Endodermal cell (in vitro differentiated cells): ENCODE results near the gene SULT1C4. TPM values are rescaled to one million over a fixed set of nuclear protein-coding genes. Genes with fewer than 3 reads are reported as not detected.
A peak's percentile ranks its signal among the peaks of the same experiment; 100 is the strongest.

Experiments
- DNase-seq: peaks from one replicate; pipeline ENCODE4 v3.0.0-alpha.2; 2017
- H3K27ac ChIP-seq: 2 replicates; pipeline ENCODE4 v1.5.1; 2013; ENCODE audit warnings: mild to moderate bottlenecking, low read depth, low read length, moderate library complexity
- H3K27me3 ChIP-seq: 2 replicates; pipeline ENCODE4 v1.6.1; 2013; ENCODE audit warnings: mild to moderate bottlenecking, low read length, moderate library complexity; ENCODE audit not compliant: insufficient read depth, control insufficient read depth, poor library complexity, severe bottlenecking
- H3K36me3 ChIP-seq: 2 replicates; pipeline ENCODE4 v1.7.0; 2013; ENCODE audit warnings: mild to moderate bottlenecking, low read length, moderate library complexity; ENCODE audit not compliant: control insufficient read depth, insufficient read depth
- H3K4me1 ChIP-seq: one replicate; pipeline ENCODE4 v1.7.0; 2013; ENCODE audit warnings: low read length; ENCODE audit not compliant: control insufficient read depth, insufficient read depth
- H3K4me3 ChIP-seq: 2 replicates; pipeline ENCODE4 v1.5.1; 2013; ENCODE audit warnings: mild to moderate bottlenecking, low read length, moderate library complexity
- H3K9ac ChIP-seq: 2 replicates; pipeline ENCODE4 v1.6.1; 2013; ENCODE audit warnings: mild to moderate bottlenecking, low read length, moderate library complexity; ENCODE audit not compliant: poor library complexity, severe bottlenecking; ENCODE audit errors: extremely low read depth
- H3K9me3 ChIP-seq: 2 replicates; pipeline ENCODE4 v1.6.1; 2013; ENCODE audit warnings: mild to moderate bottlenecking, low read length, moderate library complexity; ENCODE audit not compliant: control insufficient read depth
- H3K27ac Mint-ChIP-seq: 2 replicates; pipeline ENCODE4 v1.8.0; 2020; ENCODE audit warnings: mixed read lengths
- H3K27me3 Mint-ChIP-seq: 2 replicates; pipeline ENCODE4 v1.8.0; 2021; ENCODE audit warnings: mild to moderate bottlenecking, mixed read lengths; ENCODE audit not compliant: insufficient read depth
- H3K36me3 Mint-ChIP-seq: 2 replicates; pipeline ENCODE4 v1.8.0; 2020; ENCODE audit warnings: low read depth, mixed read lengths
- H3K4me1 Mint-ChIP-seq: 2 replicates; pipeline ENCODE4 v1.8.0; 2020; ENCODE audit warnings: mixed read lengths
- H3K4me3 Mint-ChIP-seq: 2 replicates; pipeline ENCODE4 v1.8.0; 2020; ENCODE audit warnings: mild to moderate bottlenecking, moderate library complexity, mixed read lengths
- H3K9me3 Mint-ChIP-seq: 2 replicates; pipeline ENCODE4 v1.8.0; 2020; ENCODE audit warnings: mild to moderate bottlenecking, mixed read lengths
- CTCF ChIP-seq: fragments of 200-600 bp; sonication (generic); conservative IDR thresholded peaks from 2 replicates; pipeline ENCODE4 v1.5.0; 2021; ENCODE audit warnings: antibody characterized with exemption, mild to moderate bottlenecking
- WGBS, 2 experiments: methylation state at CpG; one replicate each; pipeline versions ENCODE4 v1.1.5 to v1.1.7; 2013; ENCODE audit warnings: missing lambda C conversion rate in 2 of 2, mixed read lengths in 1 of 2; ENCODE audit not compliant: insufficient coverage in 1 of 2, insufficient read length in 1 of 2; 5-methylcytosine and 5-hydroxymethylcytosine counted together
- total RNA-seq, 2 donors: library from RNA; stranded (reverse); fragmentation: NEBNext Ultra II Directional in 1 of 2; extraction: Animal tissue kit (Norgen Biotek cat#: 25700) in 1 of 2; gene quantifications; 2 replicates in 1 of 2; 3 replicates in 1 of 2; pipeline ENCODE4 v1.2.1, GENCODE V29; 2021

Gene SULT1C4
- total RNA-seq, 2 donors from 2014 or later = 2.4 to 2.7 TPM

GRCh38 chr2:108396845-108397244 lies 19.1 kb downstream of the SULT1C4 start:
- no peak overlapping the region for H3K9ac ChIP-seq
- no peak overlapping the region for H3K27ac ChIP-seq
- WGBS, 2 experiments = 79 to 83% methylated on average over 1 to 3 of the region's 3 CpGs
- H3K4me1 ChIP-seq = no peaks in the 10 kb centered on the region
- H3K27me3 Mint-ChIP-seq = no peaks in the 10 kb centered on the region
- no peaks in the 10 kb centered on the region for H3K27me3 ChIP-seq
- H3K27ac Mint-ChIP-seq = no peak overlapping the region
- peaks cover 2% of the 10 kb centered on the region for H3K4me1 Mint-ChIP-seq
- TF ChIP-seq CTCF = peak; percentile 61
- peaks cover 49% of the 10 kb centered on the region for H3K9me3 Mint-ChIP-seq
- no peak overlapping the region for H3K4me3 Mint-ChIP-seq
- no peaks in the 10 kb centered on the region for H3K36me3 ChIP-seq
- DNase-seq = peak; percentile 83
- no peak overlapping the region for H3K4me3 ChIP-seq
- H3K36me3 Mint-ChIP-seq = peaks cover 9% of the 10 kb centered on the region
- peaks cover 21% of the 10 kb centered on the region for H3K9me3 ChIP-seq

- Mint-ChIP-seq H3K36me3 (peaks cover 9% of the 10 kb centered on the region), H3K4me1 (peaks cover 8% of the 10 kb centered on the region), H3K27me3 (no peaks in the 10 kb centered on the region), H3K27ac (no peak overlapping the region), H3K4me3 (no peak overlapping the region), H3K9me3 (peaks cover 46% of the 10 kb centered on the region)
- no peaks in the 10 kb centered on the region for H3K27me3 ChIP-seq
- WGBS, 2 experiments = 82 to 100% methylated on average over 2 of the region's 2 CpGs
- no peak for DNase-seq
- no peaks in the 10 kb centered on the region for H3K4me1 ChIP-seq
- H3K36me3 ChIP-seq = no peaks in the 10 kb centered on the region
- TF ChIP-seq CTCF = no peak
- H3K9me3 ChIP-seq = peaks cover 14% of the 10 kb centered on the region
- H3K27ac ChIP-seq = no peak overlapping the region
- no peak overlapping the region for H3K9ac ChIP-seq
- H3K4me3 ChIP-seq = no peak overlapping the region
Measured at GRCh38 chr2:108399479-108399878, 21.7 kb downstream of the SULT1C4 start.

- Mint-ChIP-seq H3K4me1 (peaks cover 6% of the 10 kb centered on the region), H3K27ac (no peak overlapping the region), H3K36me3 (peaks cover 9% of the 10 kb centered on the region), H3K4me3 (no peak overlapping the region), H3K27me3 (no peaks in the 10 kb centered on the region), H3K9me3 (peaks cover 53% of the 10 kb centered on the region)
- no peak overlapping the region for H3K4me3 ChIP-seq
- no peaks in the 10 kb centered on the region for H3K36me3 ChIP-seq
- H3K27me3 ChIP-seq = no peaks in the 10 kb centered on the region
- no peak for TF ChIP-seq CTCF
- no peak overlapping the region for H3K27ac ChIP-seq
- no peaks in the 10 kb centered on the region for H3K4me1 ChIP-seq
- 91 to 100% methylated on average over 2 to 3 of the region's 3 CpGs for WGBS, 2 experiments
- no peak for DNase-seq
- H3K9ac ChIP-seq = no peak overlapping the region
- peaks cover 30% of the 10 kb centered on the region for H3K9me3 ChIP-seq
Measured at GRCh38 chr2:108401800-108402199, 24.0 kb downstream of the SULT1C4 start.
